Transverse colon (tissue), 4 donors: Measurements from ENCODE around the gene IFNGR1.

Source experiments
- POLR2A ChIP-seq: fragments of 450-650 bp; IDR thresholded peaks from one replicate; pipeline ENCODE4 v1.6.1; 2016; ENCODE audit warnings: antibody characterized with exemption, mild to moderate bottlenecking, moderate library complexity
- POLR2AphosphoS5 ChIP-seq, 3 donors: sonication (generic); formaldehyde crosslinking; IDR thresholded peaks; one replicate each; pipeline ENCODE4 v1.6.1; 2016; ENCODE audit warnings: antibody characterized with exemption in 3 of 3
- TF ChIP-seq, protein P1 (sequence below), 5 experiments: fragments of 200-600 bp in 3 of 5; fragments of 450-650 bp in 2 of 5; sonication (generic) in 3 of 5; IDR thresholded peaks; 1 replicate in 2 of 5; 2 replicates in 3 of 5; pipeline ENCODE4 v1.5.1; 2016 to 2017; ENCODE audit warnings: antibody characterized with exemption in 5 of 5, inconsistent platforms in 3 of 5, mild to moderate bottlenecking in 2 of 5, moderate library complexity in 1 of 5

DNA sequence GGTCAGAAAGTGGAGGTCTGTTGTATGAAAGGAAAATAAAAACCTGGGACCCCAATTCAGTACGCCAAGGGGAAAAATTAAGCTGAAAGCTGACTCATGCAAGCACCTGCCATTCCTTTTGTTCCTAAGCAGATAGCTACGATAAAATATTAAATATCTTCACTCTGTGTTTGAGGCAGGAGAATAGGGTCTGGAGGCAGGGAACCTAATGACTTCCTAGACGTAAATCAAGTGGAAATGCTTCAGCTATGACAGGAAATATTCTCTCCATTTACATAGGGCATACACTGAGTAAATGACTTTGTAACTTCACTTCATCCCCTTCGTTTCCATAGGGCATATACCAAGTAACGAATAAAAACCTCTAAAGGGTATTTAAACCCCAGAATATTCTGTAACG lies 41.0 kb upstream of the IFNGR1 start:
- TF ChIP-seq POLR2AphosphoS5 (IDR thresholded peaks at IDR 0.05) (no peak), POLR2A (no peak)
- TF ChIP-seq, protein P1, sequence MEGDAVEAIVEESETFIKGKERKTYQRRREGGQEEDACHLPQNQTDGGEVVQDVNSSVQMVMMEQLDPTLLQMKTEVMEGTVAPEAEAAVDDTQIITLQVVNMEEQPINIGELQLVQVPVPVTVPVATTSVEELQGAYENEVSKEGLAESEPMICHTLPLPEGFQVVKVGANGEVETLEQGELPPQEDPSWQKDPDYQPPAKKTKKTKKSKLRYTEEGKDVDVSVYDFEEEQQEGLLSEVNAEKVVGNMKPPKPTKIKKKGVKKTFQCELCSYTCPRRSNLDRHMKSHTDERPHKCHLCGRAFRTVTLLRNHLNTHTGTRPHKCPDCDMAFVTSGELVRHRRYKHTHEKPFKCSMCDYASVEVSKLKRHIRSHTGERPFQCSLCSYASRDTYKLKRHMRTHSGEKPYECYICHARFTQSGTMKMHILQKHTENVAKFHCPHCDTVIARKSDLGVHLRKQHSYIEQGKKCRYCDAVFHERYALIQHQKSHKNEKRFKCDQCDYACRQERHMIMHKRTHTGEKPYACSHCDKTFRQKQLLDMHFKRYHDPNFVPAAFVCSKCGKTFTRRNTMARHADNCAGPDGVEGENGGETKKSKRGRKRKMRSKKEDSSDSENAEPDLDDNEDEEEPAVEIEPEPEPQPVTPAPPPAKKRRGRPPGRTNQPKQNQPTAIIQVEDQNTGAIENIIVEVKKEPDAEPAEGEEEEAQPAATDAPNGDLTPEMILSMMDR (IDR thresholded peaks at IDR 0.05): no peak
